Ishikawa (cell line): ENCODE results near the gene MMS19.
A peak's percentile ranks its signal among the peaks of the same experiment; 100 is the strongest.

Experiments used
- CEBPB ChIP-seq: IDR thresholded peaks from 2 replicates; pipeline ENCODE4 v1.6.1; 2012
- CREB1 ChIP-seq: IDR thresholded peaks from 2 replicates; pipeline ENCODE4 v1.6.1; 2012; ENCODE audit warnings: low read depth
- EGR1 ChIP-seq: IDR thresholded peaks from 2 replicates; pipeline ENCODE4 v1.6.1; 2012
- EP300 ChIP-seq: IDR thresholded peaks from 2 replicates; pipeline ENCODE4 v1.6.1; 2012; ENCODE audit warnings: borderline replicate concordance
- FOXM1 ChIP-seq: IDR thresholded peaks from 2 replicates; pipeline ENCODE4 v1.6.1; 2012; ENCODE audit warnings: low read depth, borderline replicate concordance
- MAX ChIP-seq: IDR thresholded peaks from 2 replicates; pipeline ENCODE4 v1.6.1; 2012
- NFIC ChIP-seq: IDR thresholded peaks from 2 replicates; pipeline ENCODE4 v1.6.1; 2012
- RAD21 ChIP-seq: IDR thresholded peaks from 2 replicates; pipeline ENCODE4 v1.6.1; 2012; ENCODE audit warnings: low read depth
- REST ChIP-seq: IDR thresholded peaks from 2 replicates; pipeline ENCODE4 v1.6.1; 2012; ENCODE audit warnings: low read depth, mild to moderate bottlenecking
- TAF1 ChIP-seq: IDR thresholded peaks from 2 replicates; pipeline ENCODE4 v1.6.1; 2012; ENCODE audit warnings: low read depth, mild to moderate bottlenecking
- TCF12 ChIP-seq: IDR thresholded peaks from 2 replicates; pipeline ENCODE4 v1.6.1; 2012; ENCODE audit warnings: low read depth
- TEAD4 ChIP-seq: IDR thresholded peaks from 2 replicates; pipeline ENCODE4 v1.6.1; 2012
- USF1 ChIP-seq: IDR thresholded peaks from 2 replicates; pipeline ENCODE4 v1.6.1; 2012
- YY1 ChIP-seq: IDR thresholded peaks from 2 replicates; pipeline ENCODE4 v1.6.1; 2012; ENCODE audit warnings: low read depth
- ZBTB7A ChIP-seq: IDR thresholded peaks from 2 replicates; pipeline ENCODE4 v1.6.1; 2012; ENCODE audit warnings: low read depth

MMS19 gene

GRCh38 chr10:97540669-97541500, 42.7 kb upstream of the MMS19 start:
- TF ChIP-seq RAD21 (0 out of 2 replicates have a peak, but pooled peaks have one; percentile 0), REST (no peak)

- TF ChIP-seq TEAD4, result 0 out of 2 replicates have a peak, but pooled peaks have one; percentile 33
- no peak for TF ChIP-seq TCF12
These were observed 41.4 kb upstream of the MMS19 start for GRCh38 chr10:97539523-97540200.

GRCh38 chr10:97538839-97539238, 40.6 kb upstream of the MMS19 start:
- TF ChIP-seq USF1 (0 out of 2 replicates have a peak, but pooled peaks have one; percentile 54), CREB1 (no peak)

- no peak for TF ChIP-seq USF1
- TF ChIP-seq TEAD4, result no peak
- TF ChIP-seq FOXM1, result no peak
- no peak for TF ChIP-seq EGR1
- TF ChIP-seq NFIC, result no peak
- TF ChIP-seq RAD21, result no peak
These were observed 40.2 kb upstream of the MMS19 start for GRCh38 chr10:97538411-97538810.

GRCh38 chr10:97537186-97537869, 39.1 kb upstream of the MMS19 start:
- TF ChIP-seq TCF12 (no peak), YY1 (no peak), TAF1 (no peak), EP300 (no peak), REST (no peak), MAX (no peak), EGR1 (no peak), TEAD4 (no peak), USF1 (no peak), CEBPB (no peak), NFIC (no peak), FOXM1 (no peak), CREB1 (no peak), RAD21 (no peak), ZBTB7A (no peak)

GRCh38 chr10:97534746-97535367, 36.6 kb upstream of the MMS19 start:
- TF ChIP-seq RAD21 (peak; percentile 72), NFIC (no peak), ZBTB7A (no peak), TCF12 (no peak), USF1 (no peak)
